NT2/D1 (cell line): ENCODE results near the gene TEC.

Experiments used
- SUZ12 ChIP-seq: IDR thresholded peaks from 2 replicates; pipeline ENCODE4 v1.6.1; 2011; ENCODE audit not compliant: insufficient read length, insufficient read depth; ENCODE audit errors: extremely low read depth
- YY1 ChIP-seq: IDR thresholded peaks from 2 replicates; pipeline ENCODE4 v1.6.1; 2011; ENCODE audit not compliant: insufficient read length, insufficient read depth
- ZNF274 ChIP-seq: IDR thresholded peaks from 2 replicates; pipeline ENCODE4 v1.6.1; 2011; ENCODE audit warnings: mild to moderate bottlenecking, low read depth, low read length

- no peak for TF ChIP-seq YY1
- TF ChIP-seq ZNF274 = no peak
- TF ChIP-seq SUZ12 = no peak
Measured at GRCh38 chr4:48300004-48300403, 30.4 kb upstream of the TEC start.
